CD4-positive, alpha-beta T cell treated with Interleukin-15 for 1 hour (primary cell): ENCODE data around the gene HSBP1L1.

ENCODE experiments used
- DNase-seq: peaks from one replicate; pipeline ENCODE4 v3.0.0-alpha.2; 2020

HSBP1L1 gene

DNA sequence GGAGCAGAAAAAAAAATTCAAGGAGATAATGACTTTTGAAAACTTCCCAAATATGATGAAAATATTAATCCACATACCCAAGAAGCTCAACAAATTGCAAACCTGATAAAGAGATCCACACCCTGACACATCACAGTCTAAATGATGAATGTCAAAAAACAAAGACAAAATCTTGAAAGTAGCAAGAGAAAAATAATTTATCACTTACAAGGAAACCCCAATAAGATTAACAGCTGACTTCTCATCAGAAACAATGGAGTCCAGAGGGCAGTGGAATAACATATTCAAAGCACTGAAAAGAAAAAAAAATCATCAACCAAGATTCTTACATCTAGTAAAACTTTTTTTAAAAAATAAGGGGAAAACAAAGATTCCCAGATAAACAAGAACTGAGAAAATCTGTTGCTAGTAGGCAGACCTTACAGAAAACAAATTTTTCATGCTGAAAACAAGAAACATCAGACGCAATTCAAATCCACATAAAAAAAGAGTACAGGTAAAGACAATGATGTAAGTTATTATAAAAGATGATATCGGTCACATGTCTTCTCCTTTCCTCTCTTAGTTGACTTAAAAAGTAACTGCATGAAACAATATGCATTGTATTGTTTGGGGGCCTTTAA lies 34.3 kb upstream of the HSBP1L1 start:
- no peak for DNase-seq

DNA sequence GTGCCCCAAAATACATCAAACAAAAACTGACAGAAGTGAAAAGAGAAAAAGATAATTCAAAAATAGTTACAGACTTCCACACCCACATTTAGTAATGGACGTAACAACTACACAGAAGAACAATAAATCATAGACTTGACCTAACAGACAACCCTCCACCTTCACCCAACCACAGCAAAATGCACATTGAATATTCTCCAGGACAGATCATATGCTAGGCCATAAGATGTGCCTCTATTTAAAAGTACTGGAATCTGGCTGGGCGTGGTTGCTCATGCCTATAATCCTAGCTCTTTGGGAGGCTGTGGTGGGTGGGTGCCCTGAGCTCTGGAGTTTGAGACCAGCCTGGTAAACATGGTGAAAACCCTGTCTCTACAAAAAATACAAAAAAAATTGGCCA lies 33.0 kb upstream of the HSBP1L1 start:
- DNase-seq, result no peak

DNA sequence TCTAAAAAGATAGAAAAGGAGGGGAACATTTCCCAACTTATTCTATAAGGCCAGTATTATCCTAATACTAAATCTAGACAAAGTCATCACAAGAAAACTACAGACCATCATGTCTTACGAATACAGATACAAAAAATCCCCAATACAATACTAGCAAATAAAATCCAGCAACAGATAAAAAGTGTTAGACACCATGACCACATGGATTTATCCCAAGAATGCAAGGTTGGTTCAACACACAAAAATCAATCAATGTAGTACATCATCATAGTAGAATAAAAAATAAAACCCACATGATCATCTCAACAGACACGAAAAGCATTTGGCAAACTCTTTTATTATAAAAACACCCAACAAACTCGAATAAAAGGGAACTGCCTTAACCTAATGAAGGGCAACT lies 31.5 kb upstream of the HSBP1L1 start:
- DNase-seq, result no peak

DNA sequence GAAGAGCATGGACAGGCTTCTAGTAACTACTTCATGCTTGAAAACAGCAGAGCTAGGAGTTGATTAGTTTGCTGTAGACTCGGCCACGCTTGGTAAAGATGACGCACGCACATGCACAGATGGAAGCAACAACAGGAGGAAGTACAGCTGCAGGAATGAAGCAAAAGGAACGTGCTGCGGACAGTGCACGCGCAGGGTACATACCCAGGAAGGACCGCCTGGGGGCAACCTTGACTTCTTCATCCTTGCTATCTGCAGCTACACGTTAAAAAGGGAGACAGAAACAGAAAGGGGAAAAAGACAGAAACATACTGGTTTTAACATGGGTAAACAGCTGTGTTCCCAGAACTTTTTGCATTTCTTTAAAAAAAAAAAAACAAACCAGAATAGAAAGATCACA lies 30.7 kb upstream of the HSBP1L1 start:
- no peak for DNase-seq

DNA sequence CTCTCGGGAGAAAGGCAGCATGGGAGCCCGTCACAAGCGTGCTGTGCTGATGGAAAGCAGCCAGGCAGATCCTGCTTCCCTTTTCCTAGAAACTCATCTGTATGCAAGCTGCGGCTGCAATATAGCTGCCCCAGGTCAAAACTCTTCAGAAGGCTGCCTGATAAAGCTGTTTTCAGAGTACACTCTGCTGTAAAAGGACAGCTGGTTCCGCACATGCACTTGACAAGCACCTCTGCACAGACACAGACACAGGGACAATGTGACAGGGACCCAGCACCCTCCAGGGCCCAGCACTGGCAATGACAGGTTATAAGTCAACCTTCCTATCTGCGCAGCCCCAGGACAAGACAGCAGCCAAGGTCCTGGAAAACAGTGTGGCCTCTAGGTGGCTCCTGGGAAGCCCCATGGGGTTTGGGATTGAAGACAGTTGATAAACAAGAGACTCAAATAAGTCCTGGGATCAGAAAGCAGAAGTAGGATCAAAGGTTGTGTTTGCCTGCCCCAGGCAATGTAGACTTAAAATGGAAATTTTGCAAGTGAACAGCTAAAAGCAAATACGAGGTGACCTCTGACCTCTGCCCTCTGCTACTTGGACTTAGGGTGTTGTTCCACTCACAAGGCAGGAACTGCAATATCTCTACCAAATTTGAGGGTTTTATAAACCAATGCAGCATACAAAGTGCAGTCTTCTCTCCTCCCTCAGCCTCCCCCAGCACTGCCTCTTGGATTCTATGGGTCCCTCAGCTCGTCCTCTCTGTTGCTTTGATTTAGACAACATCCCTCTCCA lies 29.9 kb upstream of the HSBP1L1 start:
- DNase-seq, result no peak

DNA sequence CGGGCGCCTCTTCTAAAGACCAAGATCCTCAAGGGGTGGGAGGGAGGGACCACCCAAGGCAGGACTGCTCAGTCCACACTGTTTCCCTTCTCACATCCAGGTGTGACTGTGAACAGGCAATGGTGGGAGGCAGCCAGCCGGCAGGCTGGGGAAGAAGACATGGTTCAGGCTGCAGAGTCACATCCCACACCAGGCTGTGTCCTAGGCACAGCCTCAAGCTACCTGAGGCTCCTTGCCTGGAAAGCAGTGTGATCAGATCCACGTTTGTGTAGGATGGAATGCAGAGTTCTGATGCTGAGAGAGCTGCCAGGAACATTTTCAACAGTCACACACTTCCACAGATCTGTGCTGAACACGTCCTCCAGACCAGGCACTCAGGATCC lies 29.4 kb upstream of the HSBP1L1 start:
- no peak for DNase-seq

DNA sequence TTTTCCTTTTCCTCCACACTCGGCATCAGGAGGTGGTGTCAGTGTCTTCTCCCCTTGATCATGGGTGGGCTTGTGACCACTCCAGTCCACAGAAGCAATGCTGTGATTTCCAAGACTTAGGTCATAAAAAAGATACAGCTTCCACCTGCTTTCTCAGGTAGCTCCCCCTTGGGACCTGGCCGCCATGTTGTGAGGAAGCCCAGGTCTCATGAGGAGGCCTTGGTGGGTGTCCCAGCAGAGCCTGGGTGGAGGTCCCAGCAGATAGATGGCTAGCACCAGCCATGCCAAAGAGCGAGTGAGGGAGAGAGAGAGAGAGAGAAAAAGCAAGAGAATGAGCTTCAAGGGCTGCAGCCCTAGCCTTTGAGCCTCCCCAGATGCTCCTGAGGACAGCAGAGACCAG lies 28.9 kb upstream of the HSBP1L1 start:
- DNase-seq, result no peak

DNA sequence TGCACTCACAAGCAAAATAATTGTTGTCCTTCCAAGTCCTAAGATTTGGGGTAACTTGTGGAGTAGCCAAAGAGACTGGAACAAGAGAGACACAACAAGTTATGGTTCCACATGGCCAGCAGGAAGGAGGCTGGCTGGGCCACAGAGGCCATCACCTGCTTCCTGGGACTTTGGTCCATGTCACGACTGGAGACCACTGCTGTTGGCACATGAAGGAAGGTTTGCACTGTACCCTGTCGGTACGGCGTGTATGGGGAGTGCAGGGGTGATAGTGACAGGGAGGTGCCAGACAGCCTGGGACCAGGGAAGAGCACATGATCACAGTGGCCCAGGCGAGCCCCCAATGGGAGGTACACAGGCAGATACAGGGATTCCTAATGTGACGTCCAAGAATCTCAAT lies 28.5 kb upstream of the HSBP1L1 start:
- DNase-seq, result no peak

DNA sequence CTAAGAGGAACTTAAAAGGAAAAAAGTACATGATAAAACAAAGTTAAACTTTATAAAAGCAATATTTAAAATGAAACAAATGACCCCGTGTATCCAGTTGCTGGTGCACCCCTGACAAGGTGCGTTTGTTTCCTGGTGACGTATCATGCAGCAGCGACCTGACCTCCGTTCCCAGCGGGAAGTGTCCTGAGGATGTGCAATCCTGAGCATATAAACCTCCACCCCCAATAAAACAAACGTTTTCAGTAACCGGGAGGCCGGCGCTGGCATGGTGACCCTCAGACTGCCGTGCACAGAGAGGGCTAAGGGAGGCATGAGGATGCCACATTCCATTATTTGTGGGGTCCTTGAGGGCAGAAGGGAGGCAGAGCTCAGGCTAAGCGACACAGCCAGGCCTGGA lies 27.8 kb upstream of the HSBP1L1 start:
- DNase-seq, result peak; percentile 1

DNA sequence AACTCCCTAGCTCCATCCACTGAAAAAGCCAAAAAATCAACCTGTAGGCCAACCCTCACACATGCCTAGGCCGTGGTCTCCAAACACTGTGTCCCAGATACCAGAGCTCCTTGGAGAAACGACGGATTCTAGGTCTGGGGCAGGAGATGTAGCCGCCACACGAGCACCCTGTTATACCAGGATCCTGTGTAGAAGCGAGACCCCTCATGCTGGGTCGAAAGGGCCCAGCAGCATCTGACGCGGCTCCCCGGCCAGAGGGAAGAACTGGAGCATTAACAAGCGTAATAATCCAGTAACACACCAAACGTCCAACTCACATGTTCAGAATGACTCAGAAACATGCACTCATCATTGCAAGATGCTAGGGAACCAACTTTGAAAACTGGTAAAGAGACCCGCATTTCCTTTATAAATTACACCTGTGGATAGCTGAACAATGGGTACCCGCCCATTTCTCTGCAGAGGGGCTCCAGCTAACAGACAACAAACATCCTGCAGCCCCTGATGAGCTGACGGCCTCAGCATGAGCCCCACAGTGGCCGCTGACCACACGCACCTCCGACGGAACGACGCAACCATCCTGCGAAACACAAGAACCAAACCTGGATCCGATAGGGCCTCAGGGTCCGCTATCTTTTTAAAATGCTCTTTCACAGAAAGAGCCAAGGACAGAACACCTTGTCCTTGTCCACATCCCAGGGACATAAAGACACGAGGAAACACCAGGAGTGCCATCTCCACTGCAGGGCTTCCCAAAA lies 27.2 kb upstream of the HSBP1L1 start:
- peak; percentile 2 for DNase-seq

DNA sequence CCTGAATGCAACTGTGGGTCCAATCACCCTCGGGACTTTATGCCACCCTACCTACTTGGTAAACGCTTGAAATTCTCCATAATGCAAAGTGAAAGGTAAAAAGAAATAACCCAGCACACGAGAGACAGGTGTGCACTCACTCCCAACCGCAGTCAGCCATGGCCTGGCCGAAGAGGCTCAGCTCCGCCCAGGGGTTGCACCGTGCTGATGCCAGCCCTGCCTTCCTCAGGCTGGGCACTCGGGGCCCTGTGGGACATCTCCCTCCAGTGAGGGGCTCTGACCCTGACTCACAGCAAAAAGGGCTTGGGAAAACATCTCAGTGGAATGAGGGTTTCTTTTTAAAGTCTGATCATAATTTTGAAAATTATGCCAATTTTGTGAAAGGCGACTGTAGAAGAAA lies 26.2 kb upstream of the HSBP1L1 start:
- no peak for DNase-seq

DNA sequence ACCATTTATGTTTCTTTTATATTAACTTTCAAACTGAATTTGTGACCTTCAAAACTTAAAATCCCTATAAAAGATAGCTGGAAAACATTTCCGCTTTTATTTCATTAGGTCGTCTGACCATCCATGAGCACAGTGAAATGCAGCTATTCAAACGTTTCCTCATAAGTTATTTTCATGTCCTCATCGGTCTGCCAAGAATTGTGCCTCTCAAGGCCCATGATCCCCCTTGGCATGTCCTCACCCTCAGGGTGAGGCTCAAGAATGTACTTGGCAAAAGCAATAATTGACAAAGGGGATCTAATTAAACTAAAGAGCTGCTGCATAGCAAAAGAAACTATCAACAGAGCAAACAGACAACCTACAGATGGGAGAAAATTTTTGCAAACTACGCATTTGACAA lies 25.3 kb upstream of the HSBP1L1 start:
- DNase-seq, result no peak

DNA sequence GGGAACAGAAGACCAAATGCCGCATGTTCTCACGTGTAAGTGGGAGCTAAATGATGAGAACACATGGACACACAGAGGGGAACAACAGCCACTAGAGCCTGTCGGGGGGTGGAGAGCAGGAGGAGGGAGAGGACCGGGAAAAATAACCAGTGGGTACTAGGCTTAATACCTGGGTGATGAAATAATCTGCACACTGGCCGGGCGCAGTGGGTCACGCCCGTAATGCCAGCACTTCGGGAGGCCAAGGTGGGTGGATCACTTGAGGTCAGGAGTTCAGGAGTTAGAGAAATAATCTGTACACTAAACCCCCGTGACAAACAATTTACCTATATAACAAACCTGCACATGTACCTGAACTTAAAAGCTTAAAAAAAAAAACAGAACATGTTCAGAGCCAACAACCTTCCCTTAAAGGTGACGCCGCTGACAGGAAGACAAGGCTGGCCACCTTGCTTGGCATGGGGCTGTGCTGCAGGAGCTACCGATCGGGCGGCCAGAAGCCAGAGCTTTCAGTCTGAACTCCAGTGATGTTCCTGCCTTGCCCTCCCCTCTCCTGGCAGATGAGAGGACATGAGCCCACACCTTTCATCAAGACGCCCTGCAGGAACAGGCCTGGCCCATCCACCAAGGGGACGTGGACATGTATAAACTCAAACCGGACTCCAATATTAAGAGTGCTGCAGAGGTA lies 24.2 kb upstream of the HSBP1L1 start:
- no peak for DNase-seq

DNA sequence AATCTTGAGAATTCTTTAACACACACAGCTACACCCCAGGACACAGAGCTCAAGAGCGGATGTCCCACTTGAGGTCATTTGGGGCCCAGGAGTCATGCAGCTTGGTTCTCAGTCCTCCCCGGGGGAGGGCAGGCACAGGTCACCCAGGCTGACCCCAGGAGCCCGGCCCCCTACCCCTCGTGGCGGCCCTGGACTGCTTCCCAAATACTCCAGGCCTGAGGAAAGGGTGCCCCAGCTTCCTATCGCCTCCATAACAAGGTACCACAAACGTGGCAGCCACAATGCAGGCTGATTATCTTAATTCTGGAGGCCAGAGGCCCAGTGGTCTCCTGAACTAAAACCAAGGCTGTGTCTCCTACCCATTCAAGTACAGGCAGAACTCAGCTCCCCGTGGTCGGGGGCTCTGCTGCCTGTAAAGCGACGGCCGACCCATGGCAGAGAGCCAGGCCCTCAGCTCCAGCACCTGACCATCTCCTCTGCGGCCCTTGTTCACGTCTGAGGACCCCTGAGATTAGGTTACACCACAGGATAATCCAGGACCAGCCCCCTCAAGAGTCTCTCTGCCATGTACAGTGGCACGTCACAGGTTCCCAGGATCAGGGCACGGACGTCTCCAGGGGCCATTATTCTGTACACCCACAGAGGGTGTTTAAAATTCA lies 23.5 kb upstream of the HSBP1L1 start:
- DNase-seq, result no peak

DNA sequence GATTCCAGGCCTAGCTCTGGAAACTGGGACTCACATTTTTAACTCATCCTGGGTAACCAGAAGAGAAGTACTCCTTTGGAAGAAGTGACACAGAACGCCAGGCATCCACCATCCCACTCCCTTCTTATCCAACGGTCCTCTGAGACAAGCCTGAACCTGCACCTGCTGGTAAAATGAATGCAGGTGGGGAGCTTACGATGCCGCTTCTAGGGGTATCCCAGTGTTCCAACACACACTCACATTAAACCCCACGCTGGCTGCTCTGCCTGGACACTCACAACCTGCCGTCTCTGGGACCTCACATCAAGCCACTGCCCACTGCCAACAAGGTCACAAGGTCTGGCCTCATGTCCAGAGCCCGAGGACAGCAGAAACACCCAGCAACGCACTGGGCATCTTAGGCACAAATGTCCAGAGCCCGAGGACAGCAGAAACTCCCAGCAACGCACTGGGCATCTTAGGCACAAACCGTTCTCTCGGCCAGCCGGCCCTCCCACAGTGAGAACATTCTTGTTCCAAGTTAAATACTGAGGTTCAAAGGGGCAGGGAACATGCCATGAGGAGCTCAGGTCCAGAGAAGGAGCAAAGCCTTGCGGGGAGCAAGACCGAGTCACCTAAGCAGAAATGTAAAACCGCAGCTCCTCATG lies 22.8 kb upstream of the HSBP1L1 start:
- no peak for DNase-seq

DNA sequence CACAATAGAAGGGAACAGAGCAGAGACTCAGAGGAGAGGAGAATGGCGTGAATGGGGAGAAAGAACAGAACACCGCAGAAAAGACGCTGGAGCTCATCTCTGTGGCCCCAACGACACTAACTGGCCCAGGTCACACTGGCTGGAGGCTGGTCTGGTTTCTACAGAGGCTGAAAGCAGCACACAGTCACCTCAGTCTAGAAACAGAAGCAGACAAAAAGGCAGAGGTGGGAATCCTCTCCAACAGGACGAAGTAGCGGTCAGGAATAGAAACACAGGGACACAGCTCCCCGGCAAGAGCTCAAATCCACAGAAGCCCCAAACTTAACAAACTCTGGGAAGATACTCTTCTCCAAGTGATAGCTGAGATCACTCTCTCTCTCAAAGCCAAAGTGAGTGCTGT lies 22.2 kb upstream of the HSBP1L1 start:
- DNase-seq, result no peak

DNA sequence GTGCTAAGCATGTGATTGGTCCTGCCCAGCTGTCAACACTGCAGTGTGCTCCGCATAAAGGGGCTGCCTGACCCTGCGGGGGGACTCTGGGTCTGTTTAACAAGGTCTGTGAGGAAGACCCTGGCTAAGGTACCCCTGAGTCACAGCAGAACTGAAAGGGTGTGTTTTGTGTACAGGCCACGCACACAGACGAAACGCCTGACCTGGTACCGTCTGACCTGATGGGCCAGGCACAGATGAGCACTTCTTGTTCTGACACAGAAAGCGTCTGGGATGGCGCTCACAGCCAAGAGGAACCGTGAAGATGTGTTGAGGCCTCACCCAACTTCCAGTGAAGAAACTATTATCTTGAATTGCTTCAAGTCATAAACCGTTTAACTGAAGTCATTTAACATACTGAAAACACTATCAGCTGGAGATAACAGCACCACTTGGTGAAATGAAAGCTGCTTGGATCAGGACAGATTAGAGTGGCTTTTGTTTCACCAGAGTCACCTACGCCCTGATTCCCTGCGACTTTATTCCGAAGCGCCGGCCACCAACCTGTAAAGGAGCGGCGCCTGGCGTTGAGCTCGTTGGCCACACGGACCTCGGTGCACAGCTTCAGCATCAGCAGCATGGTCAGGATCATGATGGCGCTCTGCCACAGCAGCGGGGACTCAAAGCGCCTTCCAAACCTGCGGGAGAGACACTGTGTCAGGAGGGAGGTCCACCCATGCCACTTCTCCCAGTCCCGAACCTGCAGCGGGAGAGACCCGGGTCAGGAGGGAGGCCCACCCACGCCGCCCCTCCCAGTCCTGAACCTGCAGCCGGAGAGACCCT lies 21.4 kb upstream of the HSBP1L1 start:
- DNase-seq, result no peak

DNA sequence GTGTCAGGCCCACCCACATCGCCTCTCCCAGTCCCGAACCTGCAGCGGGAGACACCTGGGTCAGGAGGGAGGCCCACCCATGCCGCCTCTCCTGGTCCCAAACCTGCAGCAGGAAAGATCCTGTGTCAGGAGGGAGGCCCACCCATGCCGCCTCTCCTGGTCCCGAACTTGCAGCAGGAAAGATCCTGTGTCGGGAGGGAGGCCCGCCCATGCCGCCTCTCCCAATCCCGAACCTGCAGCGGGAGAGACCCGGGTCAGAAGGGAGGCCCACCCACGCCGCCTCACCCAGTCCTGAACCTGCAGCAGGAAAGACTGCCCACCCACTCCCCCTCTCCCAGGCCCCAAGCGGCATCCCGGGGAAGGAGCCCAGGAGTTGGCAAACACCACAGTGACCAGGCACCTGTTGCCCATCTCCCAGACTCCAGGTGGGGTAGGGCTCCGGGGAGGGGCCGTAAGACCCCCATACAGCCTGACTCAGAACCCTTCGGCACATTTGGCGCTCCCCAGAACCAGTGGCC lies 20.8 kb upstream of the HSBP1L1 start:
- no peak for DNase-seq

DNA sequence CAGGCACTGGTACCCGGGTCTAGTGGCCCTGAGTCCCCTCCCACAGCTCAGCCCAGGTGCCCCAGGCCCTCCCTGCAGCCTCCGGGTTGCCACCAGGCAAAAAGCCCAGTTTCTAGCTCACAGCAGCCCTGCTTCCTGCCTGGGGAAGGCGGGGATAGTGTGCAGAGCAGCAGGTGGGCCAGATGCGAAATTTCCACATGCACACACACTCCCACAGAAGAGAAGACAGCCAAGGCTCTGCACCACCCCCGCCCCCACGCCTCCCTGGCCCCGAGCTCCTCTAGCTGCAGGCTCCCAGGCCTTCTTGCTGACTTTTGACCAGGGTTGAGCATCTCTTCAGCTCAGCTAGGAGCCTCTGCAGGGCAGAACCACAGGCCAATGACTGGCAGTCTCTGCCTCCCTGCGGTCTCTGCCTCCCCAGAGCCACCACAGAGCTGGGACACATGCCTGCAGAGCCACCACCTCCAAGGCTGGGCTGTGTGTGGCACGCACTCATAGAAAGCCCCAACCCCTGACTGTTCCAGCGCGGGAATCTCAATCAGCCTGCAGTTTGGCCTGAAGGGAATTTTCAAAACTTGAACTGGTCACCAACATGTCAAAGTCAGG lies 20.2 kb upstream of the HSBP1L1 start:
- DNase-seq, result no peak

DNA sequence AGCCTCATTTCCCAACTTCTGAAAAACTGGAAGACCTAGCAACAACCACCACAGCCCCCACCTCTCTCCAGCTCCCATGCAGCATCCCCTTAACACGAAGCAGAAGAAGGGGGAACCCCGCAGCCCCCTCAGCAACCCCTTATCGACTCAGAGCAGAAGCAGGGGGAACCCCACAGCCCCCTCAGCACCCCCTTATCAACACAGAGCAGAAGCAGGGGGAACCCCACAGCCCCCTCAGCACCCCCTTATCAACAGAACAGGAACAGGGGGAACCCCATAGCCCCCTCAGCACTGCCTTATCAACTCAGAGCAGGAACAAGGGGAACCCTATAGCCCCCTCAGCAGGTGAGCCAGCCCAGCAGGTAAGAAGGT lies 19.7 kb upstream of the HSBP1L1 start:
- no peak for DNase-seq
